GM12891 (cell line): ENCODE data around the gene PXT1. TPM values are rescaled to one million over a fixed set of nuclear protein-coding genes. Genes with fewer than 3 reads are reported as not detected.
"Not testable (repeated sequence)": the region's sequence is repeated elsewhere in the genome, so short reads cannot be mapped to it uniquely, and the experiment has no call there.

ENCODE experiments used
- DNase-seq: peaks from one replicate; pipeline ENCODE4 v3.0.0; 2011; ENCODE audit warnings: low spot score; ENCODE audit not compliant: insufficient read length
- FAIRE-seq: peaks from 2 replicates; lab custom pipeline; 2011; peaks lifted over from hg19 to GRCh38; lab: Jason Lieb, UNC
- PAX5 ChIP-seq: IDR thresholded peaks from 2 replicates; pipeline ENCODE4 v1.6.1; 2011; ENCODE audit warnings: low read length, moderate library complexity, mild to moderate bottlenecking; ENCODE audit not compliant: insufficient read depth, severe bottlenecking
- POLR2A ChIP-seq: IDR thresholded peaks from 2 replicates; pipeline ENCODE4 v1.6.1; 2011; ENCODE audit warnings: low read depth, low read length, control low read depth
- POLR2AphosphoS5 ChIP-seq: IDR thresholded peaks from 2 replicates; pipeline ENCODE4 v1.6.1; 2011; ENCODE audit warnings: low read depth, low read length, control low read depth
- POU2F2 ChIP-seq: IDR thresholded peaks from 2 replicates; pipeline ENCODE4 v1.6.1; 2011; ENCODE audit warnings: low read depth, mild to moderate bottlenecking, control low read depth, low read length, moderate library complexity
- SPI1 ChIP-seq: IDR thresholded peaks from 2 replicates; pipeline ENCODE4 v1.6.1; 2011; ENCODE audit warnings: low read depth, low read length, control low read depth
- TAF1 ChIP-seq: IDR thresholded peaks from 2 replicates; pipeline ENCODE4 v1.6.1; 2011; ENCODE audit warnings: low read depth, low read length, control low read depth
- polyA plus RNA-seq: library from polyadenylated mRNA; unstranded; fragments of >200 nt; gene quantifications from one replicate; pipeline ENCODE4 v1.2.1, GENCODE V29; 2012; ENCODE audit warnings: low read depth, missing spikeins, inconsistent platforms; ENCODE audit not compliant: missing spikeins

The PXT1 gene
- 1.6 TPM for polyA plus RNA-seq

GRCh38 chr6:36442671-36443470, at the start of gene PXT1, which contains the start of gene KCTD20:
Gene PXT1 (minus strand): TSS chr6:36442854. CDS start chr6:36426082, 16,772 bp downstream.
Gene KCTD20 (plus strand): TSS chr6:36443000. CDS start chr6:36470098, 27,098 bp downstream.
- peak; percentile 94 for FAIRE-seq
- TF ChIP-seq POU2F2 (0 out of 2 replicates have a peak, but pooled peaks have one; percentile 40), PAX5 (peak; percentile 50), SPI1 (no peak), POLR2AphosphoS5 (peak; percentile 72; the same call in 1 of the 2 replicates), POLR2A (peak; percentile 70), TAF1 (peak; percentile 86)

GRCh38 chr6:36492092-36492491, 49.4 kb upstream of the PXT1 start:
- TF ChIP-seq PAX5 (no peak), POLR2A (no peak; the same call in 1 of the 2 replicates), TAF1 (no peak), SPI1 (no peak), POU2F2 (no peak), POLR2AphosphoS5 (no peak)
- DNase-seq = no peak
- FAIRE-seq = no peak

More at GRCh38 chr6:36442671-36443470, at the start of gene PXT1, which contains the start of gene KCTD20:
- peak; percentile 77 for DNase-seq

- TF ChIP-seq POLR2AphosphoS5 (0 out of 2 replicates have a peak, but pooled peaks have one; percentile 17), PAX5 (no peak), POLR2A (0 out of 2 replicates have a peak, but pooled peaks have one; percentile 22)
These were observed 48.8 kb upstream of the PXT1 start for GRCh38 chr6:36491378-36491965.

GRCh38 chr6:36489426-36489825, 46.8 kb upstream of the PXT1 start:
- TF ChIP-seq SPI1 (no peak), TAF1 (no peak), POU2F2 (no peak), POLR2A (no peak), POLR2AphosphoS5 (no peak), PAX5 (no peak)
- DNase-seq = no peak
- FAIRE-seq = no peak

More at GRCh38 chr6:36491378-36491965, 48.8 kb upstream of the PXT1 start:
- DNase-seq (no peak), FAIRE-seq (no peak)

GRCh38 chr6:36488221-36488620, 45.6 kb upstream of the PXT1 start:
- FAIRE-seq (no peak), DNase-seq (no peak)

GRCh38 chr6:36487698-36488097, 45.0 kb upstream of the PXT1 start:
- FAIRE-seq (no peak), DNase-seq (no peak)
- TF ChIP-seq POLR2A (no peak), TAF1 (no peak), POU2F2 (no peak), POLR2AphosphoS5 (no peak), SPI1 (no peak), PAX5 (no peak)

More at GRCh38 chr6:36488221-36488620, 45.6 kb upstream of the PXT1 start:
- TF ChIP-seq POLR2AphosphoS5 (no peak), TAF1 (no peak), POLR2A (no peak), POU2F2 (no peak), SPI1 (no peak), PAX5 (no peak)

- FAIRE-seq (no peak), DNase-seq (no peak)
- TF ChIP-seq POLR2AphosphoS5 (no peak), TAF1 (no peak), SPI1 (no peak), PAX5 (no peak), POLR2A (no peak), POU2F2 (no peak)
These were observed 42.1 kb upstream of the PXT1 start for GRCh38 chr6:36484736-36485135.

GRCh38 chr6:36483326-36483725, 40.7 kb upstream of the PXT1 start:
- not testable (repeated sequence) for FAIRE-seq, DNase-seq

GRCh38 chr6:36479256-36479655, 36.6 kb upstream of the PXT1 start:
- FAIRE-seq = no peak
- TF ChIP-seq POLR2AphosphoS5 (no peak), PAX5 (no peak), SPI1 (no peak), POU2F2 (no peak), TAF1 (no peak), POLR2A (no peak)
- no peak for DNase-seq

GRCh38 chr6:36478051-36478526, 35.4 kb upstream of the PXT1 start:
- DNase-seq = no peak
- TF ChIP-seq TAF1 = no peak
- no peak for TF ChIP-seq POU2F2
- no peak for TF ChIP-seq PAX5
- TF ChIP-seq SPI1 = no peak
- TF ChIP-seq POLR2AphosphoS5 = no peak
- no peak for TF ChIP-seq POLR2A
- FAIRE-seq = no peak
